Spleen (tissue), 11 donors: ENCODE results near the gene HIP1. TPM values are rescaled to one million over a fixed set of nuclear protein-coding genes. Genes with fewer than 3 reads are reported as not detected.

Source experiments
- DNase-seq: peaks from one replicate; pipeline ENCODE4 v3.0.0-alpha.2; 2020
- H3K27ac ChIP-seq, 8 donors: fragments of 200-600 bp; sonication (generic) in 7 of 8; 1 replicate in 4 of 8; 2 replicates in 4 of 8; pipeline versions ENCODE4 v1.5.0 to v1.8.0; 2016 to 2021; ENCODE audit warnings: inconsistent platforms in 4 of 8, mild to moderate bottlenecking in 4 of 8, moderate library complexity in 1 of 8
- H3K27me3 ChIP-seq, 7 donors: fragments of 200-600 bp; sonication (generic) in 6 of 7; replicated peaks in 1 of 7; 1 replicate in 4 of 7; 2 replicates in 3 of 7; pipeline versions ENCODE4 v1.5.0 to v1.8.0; 2016 to 2021; ENCODE audit warnings: inconsistent platforms in 3 of 7, mild to moderate bottlenecking in 1 of 7
- H3K36me3 ChIP-seq, 6 donors: fragments of 200-600 bp; sonication (generic) in 5 of 6; 1 replicate in 4 of 6; 2 replicates in 2 of 6; pipeline versions ENCODE4 v1.5.0 to v1.8.0; 2016 to 2021; ENCODE audit warnings: inconsistent platforms in 2 of 6
- H3K4me1 ChIP-seq, 6 donors: fragments of 200-600 bp; sonication (generic) in 5 of 6; 1 replicate in 3 of 6; 2 replicates in 3 of 6; pipeline versions ENCODE4 v1.5.0 to v1.8.0; 2016 to 2021; ENCODE audit warnings: inconsistent platforms in 3 of 6
- H3K4me3 ChIP-seq, 8 donors: fragments of 200-600 bp; sonication (generic) in 7 of 8; 1 replicate in 4 of 8; 2 replicates in 4 of 8; pipeline versions ENCODE4 v1.5.0 to v1.8.0; 2016 to 2021; ENCODE audit warnings: inconsistent platforms in 4 of 8, mild to moderate bottlenecking in 4 of 8, moderate library complexity in 2 of 8
- H3K9me3 ChIP-seq, 8 donors: fragments of 200-600 bp; sonication (generic) in 7 of 8; 1 replicate in 4 of 8; 2 replicates in 4 of 8; pipeline versions ENCODE4 v1.5.0 to v1.8.0; 2016 to 2021; ENCODE audit warnings: inconsistent platforms in 4 of 8
- CTCF ChIP-seq, 11 experiments: fragments of 200-600 bp in 7 of 11; fragments of 450-650 bp in 4 of 11; sonication (generic) in 4 of 11; IDR thresholded peaks in 8 of 11; conservative IDR thresholded peaks in 3 of 11; 1 replicate in 7 of 11; 2 replicates in 4 of 11; pipeline versions ENCODE4 v1.4.0 to v1.8.0; 2016 to 2021; ENCODE audit warnings: antibody characterized with exemption in 11 of 11, inconsistent platforms in 4 of 11, mild to moderate bottlenecking in 1 of 11
- POLR2A ChIP-seq, 3 donors: fragments of 450-650 bp; IDR thresholded peaks; one replicate each; pipeline ENCODE4 v1.5.1; 2017; ENCODE audit warnings: antibody characterized with exemption in 3 of 3, mild to moderate bottlenecking in 1 of 3
- POLR2AphosphoS5 ChIP-seq, 3 donors: sonication (generic); formaldehyde crosslinking; IDR thresholded peaks; one replicate each; pipeline ENCODE4 v1.5.1; 2017; ENCODE audit warnings: antibody characterized with exemption in 3 of 3
- WGBS, 5 donors: extraction: QIAGEN DNeasy Blood & Tissue Kit in 3 of 5; methylation state at CpG; one replicate each; pipeline versions ENCODE4 v1.1.5 to v1.1.7; 2013 to 2018; 5-methylcytosine and 5-hydroxymethylcytosine counted together
- intact Hi-C: fragments of 100-400 bp; cut with DNase I; formaldehyde crosslinking; loops from one replicate; pipeline ENCODE4 v1.15.0; 2023; ENCODE audit warnings: low total_unique reads
- polyA plus RNA-seq, 3 donors: library from polyadenylated mRNA; stranded (reverse); fragments of 200-250 nt; gene quantifications; one replicate each; pipeline ENCODE4 v1.2.1, GENCODE V29; 2013
- total RNA-seq, 7 donors: library from RNA; depleted of rRNA in 3 of 7; stranded (reverse); fragments of >200 nt in 3 of 7; fragmentation: NEBNext Ultra II Directional in 4 of 7; extraction: Animal tissue kit (Norgen Biotek cat#: 25700) in 4 of 7; gene quantifications; one replicate each; pipeline versions ENCODE4 v1.1.0 to v1.2.1, GENCODE V29; 2016 to 2021
- donor health status: healthy with polysubstance abuse.
- donor health status: DM: no; HTN: no; CAD: no; lungs with moderate emphysema.
- donor health status: DM: no; HTN: no; CAD: no.
- donor health status: Bipolar disorder and iron deficiency.
- donor health status: healthy.
- donor health status: DM: no; HTN: no; CAD: no.
- donor health status: DM: yes; HTN: yes; CAD: no.

HIP1 gene
- total and polyA plus RNA-seq, 10 donors, result 3.4 to 52.6 (median 35.1) TPM

GRCh38 chr7:75555736-75556135 lies 183.0 kb downstream of the HIP1 start:
- no peaks in the 10 kb centered on the region for H3K9me3 ChIP-seq
- H3K27ac ChIP-seq, result no peak overlapping the region
- no peaks in the 10 kb centered on the region for H3K27me3 ChIP-seq
- WGBS, 5 donors, result 94 to 99% (median 97%) methylated on average over 13 of the region's 13 CpGs
- H3K4me1 ChIP-seq, result no peaks in the 10 kb centered on the region
- DNase-seq, result no peak
- H3K4me3 ChIP-seq, result no peak overlapping the region
- intact Hi-C loops, result no loop called here
- TF ChIP-seq POLR2AphosphoS5 (IDR thresholded peaks at IDR 0.05) (no peak), POLR2A (IDR thresholded peaks at IDR 0.05) (no peak), CTCF (IDR thresholded peaks at IDR 0.05 in 8 of 11, conservative IDR thresholded peaks at IDR 0.05 in 3 of 11) (no peak)
- peaks cover 2 to 100% (median 68%) of the 10 kb centered on the region in 6 donors for H3K36me3 ChIP-seq

GRCh38 chr7:75546237-75547015 lies 192.3 kb downstream of the HIP1 start:
- Histone ChIP-seq H3K36me3 (peaks cover 0 to 100% (median 73%) of the 10 kb centered on the region in 6 donors), H3K4me3 (no peak overlapping the region), H3K27me3 (no peaks in the 10 kb centered on the region), H3K9me3 (no peaks in the 10 kb centered on the region), H3K4me1 (no peaks in the 10 kb centered on the region), H3K27ac (no peak overlapping the region)
- WGBS, 5 donors, result 89 to 94% (median 91%) methylated on average over 13 to 15 of the region's 15 CpGs
- peak; percentile 3 for DNase-seq
- TF ChIP-seq POLR2A (IDR thresholded peaks at IDR 0.05), result no peak
- no peak for TF ChIP-seq CTCF (IDR thresholded peaks at IDR 0.05 in 8 of 11, conservative IDR thresholded peaks at IDR 0.05 in 3 of 11)
- no peak for TF ChIP-seq POLR2AphosphoS5 (IDR thresholded peaks at IDR 0.05)
- intact Hi-C loops, result no loop called here

GRCh38 chr7:75537731-75538130 lies 201.0 kb downstream of the HIP1 start:
- H3K4me3 ChIP-seq, result no peak overlapping the region
- no peaks in the 10 kb centered on the region for H3K27me3 ChIP-seq
- no peaks in the 10 kb centered on the region for H3K9me3 ChIP-seq
- H3K4me1 ChIP-seq, result peaks cover 0 to 14% (median 6%) of the 10 kb centered on the region in 6 donors
- H3K27ac ChIP-seq, result no peak overlapping the region
- peaks cover 0 to 84% (median 51%) of the 10 kb centered on the region in 6 donors for H3K36me3 ChIP-seq
- intact Hi-C loops, result no loop called here
- no peak for DNase-seq
- no peak for TF ChIP-seq POLR2A (IDR thresholded peaks at IDR 0.05)
- no peak for TF ChIP-seq CTCF (IDR thresholded peaks at IDR 0.05 in 8 of 11, conservative IDR thresholded peaks at IDR 0.05 in 3 of 11)
- no peak for TF ChIP-seq POLR2AphosphoS5 (IDR thresholded peaks at IDR 0.05)
- 83 to 95% (median 90%) methylated on average over 5 of the region's 5 CpGs for WGBS, 5 donors

GRCh38 chr7:75536940-75537538 lies 201.7 kb downstream of the HIP1 start:
- TF ChIP-seq CTCF (IDR thresholded peaks at IDR 0.05 in 8 of 11, conservative IDR thresholded peaks at IDR 0.05 in 3 of 11), result no peak
- no peak for TF ChIP-seq POLR2A (IDR thresholded peaks at IDR 0.05)
- no peak for TF ChIP-seq POLR2AphosphoS5 (IDR thresholded peaks at IDR 0.05)
- DNase-seq, result no peak
- Histone ChIP-seq H3K36me3 (peaks cover 0 to 77% (median 44%) of the 10 kb centered on the region in 6 donors), H3K27ac (no peak overlapping the region), H3K4me3 (no peak overlapping the region), H3K9me3 (no peaks in the 10 kb centered on the region), H3K27me3 (no peaks in the 10 kb centered on the region), H3K4me1 (peaks cover 0 to 14% (median 6%) of the 10 kb centered on the region in 6 donors)
- intact Hi-C loops, result no loop called here
- 87 to 95% (median 92%) methylated on average over 18 of the region's 18 CpGs for WGBS, 5 donors
